Mesenteric fat pad (tissue), 1 donor: ENCODE measurements around the gene TMEM135. TPM values are rescaled to one million over a fixed set of nuclear protein-coding genes. Genes with fewer than 3 reads are reported as not detected.
"Not testable (repeated sequence)": the region's sequence is repeated elsewhere in the genome, so short reads cannot be mapped to it uniquely, and the experiment has no call there.

Experiments used
- DNase-seq: peaks from one replicate; pipeline ENCODE4 v3.0.0-alpha.2; 2020; ENCODE audit warnings: low spot score
- total RNA-seq: library from RNA; stranded (reverse); fragmentation: NEBNext Ultra II Directional; extraction: Animal tissue kit (Norgen Biotek cat#: 25700); gene quantifications from one replicate; pipeline ENCODE4 v1.2.1, GENCODE V29; 2021
- donor health status: DM: yes; HTN: yes; CAD: no.

TMEM135 gene
- total RNA-seq, 1 donor from 2014 or later: 64.3 TPM

- DNase-seq: no peak
These were observed 17.4 kb upstream of the TMEM135 start for GRCh38 chr11:87020336-87020735.

GRCh38 chr11:87020764-87021365, 16.9 kb upstream of the TMEM135 start:
- no peak for DNase-seq

GRCh38 chr11:87022254-87022653, 15.5 kb upstream of the TMEM135 start:
- DNase-seq: no peak

GRCh38 chr11:87022738-87023137, 15.0 kb upstream of the TMEM135 start:
- no peak for DNase-seq

- not testable (repeated sequence) for DNase-seq
These were observed 11.3 kb upstream of the TMEM135 start for GRCh38 chr11:87026415-87026814.

- no peak for DNase-seq
These were observed 7.2 kb upstream of the TMEM135 start for GRCh38 chr11:87030458-87031054.

- DNase-seq: no peak
These were observed 6.1 kb upstream of the TMEM135 start for GRCh38 chr11:87031433-87032170.

GRCh38 chr11:87033561-87033960, 4.2 kb upstream of the TMEM135 start:
- DNase-seq: no peak

- no peak for DNase-seq
These were observed 1.7 kb upstream of the TMEM135 start for GRCh38 chr11:87035976-87036583.

GRCh38 chr11:87036756-87037449, 831 bp upstream of the TMEM135 start:
- DNase-seq: no peak

GRCh38 chr11:87038235-87038977, 672 bp downstream of the TMEM135 start:
- no peak for DNase-seq

GRCh38 chr11:87039371-87039770, 1.6 kb downstream of the TMEM135 start:
- DNase-seq: no peak

- no peak for DNase-seq
These were observed 6.2 kb downstream of the TMEM135 start for GRCh38 chr11:87043894-87044293.

GRCh38 chr11:87046824-87047223, 9.1 kb downstream of the TMEM135 start:
- no peak for DNase-seq

GRCh38 chr11:87056091-87056490, 18.4 kb downstream of the TMEM135 start:
- no peak for DNase-seq

GRCh38 chr11:87057749-87058148, 20.0 kb downstream of the TMEM135 start:
- DNase-seq: no peak

- no peak for DNase-seq
These were observed 22.1 kb downstream of the TMEM135 start for GRCh38 chr11:87059596-87060390.

GRCh38 chr11:87061766-87062165, 24.0 kb downstream of the TMEM135 start:
- DNase-seq: no peak

- no peak for DNase-seq
These were observed 26.2 kb downstream of the TMEM135 start for GRCh38 chr11:87063982-87064381.

- no peak for DNase-seq
These were observed 35.1 kb downstream of the TMEM135 start for GRCh38 chr11:87072787-87073186.
